ENCODE measurements around the gene KRTAP4-1.
"Not testable (repeated sequence)": the region's sequence is repeated elsewhere in the genome, so short reads cannot be mapped to it uniquely, and the experiment has no call there.

DNA sequence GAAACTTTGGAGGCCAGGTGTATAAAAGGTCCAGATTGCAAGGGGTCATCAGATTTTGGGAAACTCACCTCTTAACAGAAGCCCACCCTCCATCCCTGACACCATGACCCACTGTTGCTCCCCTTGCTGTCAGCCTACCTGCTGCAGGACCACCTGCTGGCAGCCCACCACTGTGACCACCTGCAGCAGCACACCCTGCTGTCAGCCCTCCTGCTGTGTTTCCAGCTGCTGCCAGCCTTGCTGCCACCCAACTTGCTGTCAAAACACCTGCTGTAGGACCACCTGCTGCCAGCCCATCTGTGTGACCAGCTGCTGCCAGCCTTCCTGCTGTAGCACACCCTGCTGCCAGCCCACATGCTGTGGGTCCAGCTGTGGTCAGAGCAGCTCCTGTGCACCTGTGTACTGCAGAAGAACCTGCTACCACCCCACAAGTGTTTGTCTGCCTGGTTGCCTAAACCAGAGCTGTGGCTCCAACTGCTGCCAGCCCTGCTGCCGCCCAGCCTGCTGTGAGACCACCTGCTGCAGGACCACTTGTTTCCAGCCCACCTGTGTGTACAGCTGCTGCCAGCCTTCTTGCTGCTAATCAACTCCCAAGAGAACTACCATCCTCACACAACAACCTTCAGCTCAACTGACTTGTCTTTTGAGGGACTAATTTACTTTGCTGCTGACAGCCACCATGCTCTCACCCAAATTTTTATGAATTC lies 47.8 kb upstream of the KRTAP4-1 start, which contains the start of gene KRTAP9-3:
- TF ChIP-seq, protein P1, sequence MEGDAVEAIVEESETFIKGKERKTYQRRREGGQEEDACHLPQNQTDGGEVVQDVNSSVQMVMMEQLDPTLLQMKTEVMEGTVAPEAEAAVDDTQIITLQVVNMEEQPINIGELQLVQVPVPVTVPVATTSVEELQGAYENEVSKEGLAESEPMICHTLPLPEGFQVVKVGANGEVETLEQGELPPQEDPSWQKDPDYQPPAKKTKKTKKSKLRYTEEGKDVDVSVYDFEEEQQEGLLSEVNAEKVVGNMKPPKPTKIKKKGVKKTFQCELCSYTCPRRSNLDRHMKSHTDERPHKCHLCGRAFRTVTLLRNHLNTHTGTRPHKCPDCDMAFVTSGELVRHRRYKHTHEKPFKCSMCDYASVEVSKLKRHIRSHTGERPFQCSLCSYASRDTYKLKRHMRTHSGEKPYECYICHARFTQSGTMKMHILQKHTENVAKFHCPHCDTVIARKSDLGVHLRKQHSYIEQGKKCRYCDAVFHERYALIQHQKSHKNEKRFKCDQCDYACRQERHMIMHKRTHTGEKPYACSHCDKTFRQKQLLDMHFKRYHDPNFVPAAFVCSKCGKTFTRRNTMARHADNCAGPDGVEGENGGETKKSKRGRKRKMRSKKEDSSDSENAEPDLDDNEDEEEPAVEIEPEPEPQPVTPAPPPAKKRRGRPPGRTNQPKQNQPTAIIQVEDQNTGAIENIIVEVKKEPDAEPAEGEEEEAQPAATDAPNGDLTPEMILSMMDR (IDR thresholded peaks at IDR 0.05): not testable (repeated sequence)
- not testable (repeated sequence) for TF ChIP-seq POLR2A (IDR thresholded peaks at IDR 0.05; ENCODE audit: low read depth)
